Smooth muscle cell (in vitro differentiated cells): ENCODE measurements around the gene SERPINB7. TPM values are rescaled to one million over a fixed set of nuclear protein-coding genes. Genes with fewer than 3 reads are reported as not detected.

Source experiments
- polyA plus RNA-seq: library from polyadenylated mRNA; unstranded; fragments of >200 nt; fragmentation: Nextera tagmentation; extraction: Ambion mirVana; gene quantifications from 2 replicates; pipeline ENCODE4 v1.2.1, GENCODE V29; 2016
- total RNA-seq: library from RNA; depleted of rRNA; stranded (reverse); fragments of >200 nt; gene quantifications from 2 replicates; pipeline ENCODE4 v1.2.3, GENCODE V29; 2014

Gene SERPINB7
- total and polyA plus RNA-seq, 2 experiments from 2014 or later, result 18.4 to 174 TPM

Other genes with a start within 250 kb of the SERPINB7 start
- gene SERPINB12, start 233.0 kb upstream of the SERPINB7 start, total RNA-seq, result 16.4 and 17.0 TPM in 2 replicates
- 0.27 and 1.3 TPM in 2 replicates for gene SERPINB12, start 233.0 kb upstream of the SERPINB7 start, polyA plus RNA-seq
- gene SERPINB13, start 188.1 kb upstream of the SERPINB7 start, total RNA-seq, result 103 and 107 TPM in 2 replicates
- 12.5 and 18.6 TPM in 2 replicates for gene SERPINB13, start 188.1 kb upstream of the SERPINB7 start, polyA plus RNA-seq
- gene SERPINB4, start 131.2 kb upstream of the SERPINB7 start, total RNA-seq, result 11.1 and 14.8 TPM in 2 replicates
- gene SERPINB4, start 131.2 kb upstream of the SERPINB7 start, polyA plus RNA-seq, result 0.46 and 1.7 TPM in 2 replicates
- gene SERPINB3, start 113.5 kb upstream of the SERPINB7 start, total RNA-seq, result 142 and 148 TPM in 2 replicates
- gene SERPINB3, start 113.5 kb upstream of the SERPINB7 start, polyA plus RNA-seq, result 17.5 and 44.0 TPM in 2 replicates
- 1.1 and 1.4 TPM in 2 replicates for gene SERPINB11, start 72.5 kb upstream of the SERPINB7 start, total RNA-seq
- gene SERPINB11, start 72.5 kb upstream of the SERPINB7 start, polyA plus RNA-seq, result 0.25 TPM in 1 of 2 replicates, not detected in the other
- 26.8 and 29.8 TPM in 2 replicates for gene SERPINB2, start 112.3 kb downstream of the SERPINB7 start, total RNA-seq
- 8.9 and 15.5 TPM in 2 replicates for gene SERPINB2, start 112.3 kb downstream of the SERPINB7 start, polyA plus RNA-seq
- 0.31 TPM in 1 of 2 replicates, not detected in the other for gene SERPINB10, start 132.5 kb downstream of the SERPINB7 start, total RNA-seq
- gene SERPINB10, start 132.5 kb downstream of the SERPINB7 start, polyA plus RNA-seq, result not detected in 2 replicates
- not detected in 2 replicates for gene HMSD, start 173.9 kb downstream of the SERPINB7 start, total RNA-seq
- 0.26 and 0.64 TPM in 2 replicates for gene HMSD, start 173.9 kb downstream of the SERPINB7 start, polyA plus RNA-seq
- gene SERPINB8, start 194.7 kb downstream of the SERPINB7 start, total RNA-seq, result 13.9 and 20.5 TPM in 2 replicates
- 12.0 and 15.9 TPM in 2 replicates for gene SERPINB8, start 194.7 kb downstream of the SERPINB7 start, polyA plus RNA-seq